CD4-positive, alpha-beta T cell treated with Interleukin-15 for 1 hour (primary cell): ENCODE results near the gene MACF1.

Experiments used
- DNase-seq: peaks from one replicate; pipeline ENCODE4 v3.0.0-alpha.2; 2020

The MACF1 gene

GRCh38 chr1:39268906-39269305, 64.4 kb downstream of the MACF1 start:
- DNase-seq, result no peak

GRCh38 chr1:39269349-39269748, 64.9 kb downstream of the MACF1 start:
- no peak for DNase-seq

- peak; percentile 55 for DNase-seq
Measured at GRCh38 chr1:39269791-39270342, 65.4 kb downstream of the MACF1 start.

DNA sequence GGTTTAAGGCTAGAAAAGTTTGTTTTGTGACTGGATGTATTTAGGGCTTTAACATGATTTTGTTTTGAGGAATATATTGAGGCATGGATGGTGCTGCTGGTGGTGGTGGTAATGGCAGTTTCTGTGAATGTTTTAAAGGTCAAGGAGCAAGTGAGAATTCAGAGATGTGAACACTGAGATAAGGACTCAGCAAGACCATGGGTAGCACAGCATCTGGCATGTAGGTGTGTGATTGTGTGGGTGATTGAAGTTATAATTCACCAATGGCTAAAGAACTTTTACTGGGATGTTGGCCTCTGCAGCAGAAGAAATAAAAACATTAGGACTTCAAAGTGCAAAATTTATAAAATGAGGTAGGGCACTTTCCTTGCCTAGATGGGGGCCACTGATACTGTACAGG, 65.9 kb downstream of the MACF1 start:
- no peak for DNase-seq

- no peak for DNase-seq
Measured at GRCh38 chr1:39272027-39272797, 67.7 kb downstream of the MACF1 start.

- no peak for DNase-seq
Measured at GRCh38 chr1:39272798-39273469, 68.4 kb downstream of the MACF1 start.

DNA sequence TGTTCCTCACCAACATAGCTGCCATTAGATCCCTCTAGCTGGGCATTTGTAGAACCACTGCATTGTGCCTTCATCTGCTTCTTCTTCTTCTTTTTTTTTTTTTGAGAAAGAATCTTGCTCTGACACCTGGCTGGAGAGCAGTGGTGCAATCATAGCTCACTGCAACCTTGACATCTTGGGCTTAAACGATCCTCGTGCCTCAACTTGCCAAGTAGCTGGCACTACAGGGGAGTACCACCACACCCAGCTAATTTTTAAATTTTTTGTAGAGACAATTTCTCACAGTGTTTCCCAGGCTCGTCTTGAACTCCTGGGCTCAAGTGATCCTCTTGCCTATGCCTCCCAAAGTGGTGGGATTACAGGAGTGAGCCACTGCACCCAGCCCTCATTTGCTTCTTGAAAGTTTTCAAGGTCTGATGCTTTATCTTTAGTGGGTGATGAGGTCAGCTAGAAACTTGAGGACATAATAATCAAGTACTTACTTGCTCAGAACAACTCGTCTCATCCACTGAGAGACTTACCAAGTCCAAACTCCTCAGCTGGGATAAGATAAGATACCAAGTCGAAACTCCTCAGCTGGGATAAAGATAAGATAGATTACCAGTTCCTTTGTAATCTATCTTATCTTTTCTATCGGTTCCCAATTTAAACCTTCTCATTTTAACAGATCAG, 71.5 kb downstream of the MACF1 start:
- no peak for DNase-seq

- DNase-seq, result no peak
Measured at GRCh38 chr1:39277879-39278278, 73.4 kb downstream of the MACF1 start.

- DNase-seq, result no peak
Measured at GRCh38 chr1:39282537-39283216, 78.2 kb downstream of the MACF1 start.

GRCh38 chr1:39283858-39284257, 79.4 kb downstream of the MACF1 start:
- no peak for DNase-seq

- no peak for DNase-seq
Measured at GRCh38 chr1:39287541-39287940, 83.0 kb downstream of the MACF1 start.

DNA sequence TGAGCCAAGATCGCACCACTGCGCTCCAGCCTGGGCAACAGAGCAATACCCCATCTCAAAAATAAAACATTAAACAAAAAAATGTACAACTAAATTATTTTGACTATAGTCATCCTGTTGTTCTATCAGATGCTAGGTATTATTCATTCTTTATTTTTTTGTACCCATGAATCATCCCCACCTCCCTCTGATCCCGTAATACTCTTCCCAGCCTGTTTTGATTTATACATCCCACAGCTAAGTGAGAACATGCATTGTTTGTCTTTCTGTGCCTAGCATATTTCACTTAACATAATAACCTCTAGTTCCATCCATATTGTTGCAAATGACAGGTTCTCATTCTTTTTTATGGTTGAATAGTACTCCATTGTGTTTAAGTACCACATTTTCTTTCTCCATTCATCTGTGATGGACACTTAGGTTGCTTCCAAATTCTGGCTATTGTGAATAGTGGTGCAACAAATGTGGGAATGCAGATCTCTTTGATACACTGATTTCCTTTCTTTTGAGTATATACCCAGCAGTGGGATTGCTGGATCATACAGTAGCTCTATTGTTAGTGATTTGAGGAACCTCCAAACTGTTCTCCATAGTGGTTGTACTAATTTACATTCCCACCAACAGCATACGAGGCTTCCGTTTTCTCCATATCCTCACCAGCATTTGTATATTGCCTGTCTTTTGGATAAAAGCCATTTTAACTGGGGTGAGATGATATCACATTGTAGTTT, 84.4 kb downstream of the MACF1 start:
- DNase-seq, result no peak

GRCh38 chr1:39292401-39292800, 87.9 kb downstream of the MACF1 start:
- no peak for DNase-seq

DNA sequence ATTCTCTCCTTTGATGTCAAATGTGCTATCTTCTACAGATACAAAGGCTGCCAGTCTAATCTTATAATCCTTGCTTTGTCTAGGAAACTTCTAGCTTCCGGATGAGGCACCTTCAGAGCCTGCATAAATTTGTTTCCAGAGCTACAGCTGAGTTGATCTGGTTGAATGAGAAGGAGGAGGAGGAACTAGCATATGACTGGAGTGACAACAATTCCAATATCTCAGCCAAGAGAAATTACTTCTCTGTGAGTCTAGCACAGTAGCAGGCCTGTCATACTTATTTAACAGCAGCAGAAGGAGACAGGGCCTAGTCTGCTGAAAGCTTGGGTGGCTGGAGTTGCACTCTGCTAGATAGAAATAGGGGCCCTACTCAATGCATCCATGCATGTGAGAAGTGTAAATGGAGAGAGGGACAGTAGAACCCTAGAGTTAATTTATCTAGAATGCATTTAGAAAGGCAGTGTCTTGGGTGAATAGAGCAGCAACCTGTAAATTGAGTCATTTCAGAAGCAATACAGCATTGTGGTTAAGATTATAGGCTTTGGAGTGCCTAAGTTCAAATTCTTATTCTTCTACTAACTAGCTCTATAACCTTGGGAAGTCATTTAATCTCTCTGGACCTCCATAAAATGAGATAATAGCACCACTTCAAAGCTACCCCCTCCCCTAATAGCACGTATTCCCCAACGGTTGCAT, 89.0 kb downstream of the MACF1 start:
- no peak for DNase-seq

DNA sequence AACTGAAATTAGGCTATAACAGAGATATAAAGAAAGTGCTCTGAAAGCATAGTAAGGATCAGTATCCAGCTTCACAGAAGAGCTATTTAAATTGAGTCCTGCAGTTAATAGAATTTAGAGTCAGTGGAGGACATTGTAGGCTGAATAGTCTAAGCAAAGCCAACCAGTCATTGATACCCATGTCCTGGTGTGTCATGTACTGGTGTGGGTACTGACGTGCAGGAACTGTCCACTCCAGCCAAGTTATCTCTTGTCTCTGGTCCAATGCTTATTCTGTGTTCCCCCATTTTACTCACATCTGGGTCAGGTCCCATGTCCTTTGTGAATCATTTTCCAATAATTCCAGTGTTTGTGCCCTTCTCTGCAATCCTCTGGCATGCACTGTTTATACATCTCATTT, 90.0 kb downstream of the MACF1 start:
- no peak for DNase-seq

- DNase-seq, result no peak
Measured at GRCh38 chr1:39295901-39296300, 91.4 kb downstream of the MACF1 start.

DNA sequence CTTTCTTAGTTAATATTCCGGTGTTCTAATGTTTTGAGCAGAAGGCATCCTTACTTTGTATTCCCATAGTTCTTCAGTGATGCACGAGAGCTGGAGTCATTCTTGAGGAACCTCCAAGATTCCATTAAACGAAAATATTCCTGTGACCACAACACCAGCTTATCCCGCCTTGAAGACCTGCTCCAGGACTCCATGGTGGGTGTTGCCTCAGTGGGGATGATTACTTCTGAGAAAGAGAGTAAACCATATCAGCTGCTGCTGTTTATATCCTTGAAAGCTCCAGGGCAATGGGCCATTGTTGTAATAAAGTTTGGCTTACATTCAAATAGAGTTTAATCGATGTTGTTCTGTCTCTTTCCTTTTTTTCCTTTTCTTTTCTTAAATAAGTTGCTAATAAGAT, 93.1 kb downstream of the MACF1 start:
- no peak for DNase-seq

GRCh38 chr1:39301606-39302005, 97.1 kb downstream of the MACF1 start:
- no peak for DNase-seq

DNA sequence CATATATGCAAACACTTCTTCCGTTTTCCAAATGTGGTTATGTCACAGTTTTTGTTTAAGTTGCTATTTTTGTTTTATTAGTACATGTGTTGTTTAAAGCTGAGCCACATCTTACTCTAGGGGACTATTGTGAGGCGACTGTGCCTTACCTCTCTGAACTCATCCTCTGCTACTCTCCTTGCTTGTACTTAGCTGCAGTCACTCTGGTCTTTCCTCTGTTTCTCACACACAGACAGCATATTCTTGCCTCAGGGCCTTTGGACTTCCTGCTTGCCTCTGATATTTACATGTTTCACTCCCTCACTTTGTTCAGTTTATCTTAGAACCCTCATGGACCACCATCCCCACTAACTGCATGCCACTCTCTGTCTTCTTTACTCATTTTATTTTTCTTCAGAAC, 101.1 kb downstream of the MACF1 start:
- no peak for DNase-seq

- no peak for DNase-seq
Measured at GRCh38 chr1:39310015-39310414, 105.5 kb downstream of the MACF1 start.

DNA sequence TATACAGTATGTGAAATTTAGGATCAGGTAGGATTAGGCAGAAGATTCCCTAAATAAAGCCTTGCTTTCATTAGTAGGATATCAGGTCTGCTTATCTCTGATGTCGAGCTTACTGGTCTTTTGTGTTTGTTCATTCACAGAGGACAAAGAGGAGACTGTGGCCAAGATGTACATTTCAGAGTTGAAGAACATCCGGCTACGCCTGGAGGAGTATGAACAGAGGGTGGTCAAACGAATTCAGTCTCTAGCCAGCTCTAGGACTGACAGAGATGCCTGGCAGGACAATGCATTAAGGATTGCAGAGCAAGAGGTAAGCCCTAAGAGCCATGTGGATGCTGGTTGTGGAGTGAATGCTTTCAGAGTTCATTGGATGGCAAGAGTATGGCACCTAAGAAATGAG, 106.2 kb downstream of the MACF1 start:
- no peak for DNase-seq

DNA sequence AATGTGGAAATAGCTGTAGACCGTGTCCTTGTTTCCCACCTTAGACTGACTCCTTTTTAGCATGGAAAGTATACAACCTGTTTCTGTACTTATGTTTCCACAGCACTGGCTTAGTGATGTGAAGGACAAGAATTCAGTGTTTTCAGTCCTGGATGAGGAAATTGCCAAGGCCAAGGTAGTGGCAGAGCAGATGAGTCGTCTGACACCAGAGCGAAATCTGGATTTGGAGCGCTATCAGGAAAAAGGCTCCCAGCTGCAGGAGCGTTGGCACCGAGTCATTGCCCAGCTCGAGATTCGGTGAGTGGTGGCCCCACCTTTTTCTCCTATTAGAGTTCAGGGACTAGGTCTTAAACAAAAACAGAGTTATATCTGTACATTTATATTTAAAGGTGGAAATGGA, 112.6 kb downstream of the MACF1 start:
- no peak for DNase-seq
